Left renal cortex interstitium (tissue), 4 donors: ENCODE data around the gene TMEM258. TPM values are rescaled to one million over a fixed set of nuclear protein-coding genes. Genes with fewer than 3 reads are reported as not detected.

Experiments used
- DNase-seq, 4 donors: peaks; one replicate each; pipeline ENCODE4 v3.0.0-alpha.2; 2013; ENCODE audit warnings: low read depth in 4 of 4, low spot score in 2 of 4, missing footprints in 1 of 4
- polyA plus RNA-seq, 4 donors: library from polyadenylated mRNA; unstranded; fragments of 120-200 nt; gene quantifications; one replicate each; pipeline ENCODE4 v1.2.1, GENCODE V29; 2013; ENCODE audit not compliant: insufficient read length in 4 of 4

The TMEM258 gene
- polyA plus RNA-seq, 4 donors: 151 to 213 (median 165) TPM

DNA sequence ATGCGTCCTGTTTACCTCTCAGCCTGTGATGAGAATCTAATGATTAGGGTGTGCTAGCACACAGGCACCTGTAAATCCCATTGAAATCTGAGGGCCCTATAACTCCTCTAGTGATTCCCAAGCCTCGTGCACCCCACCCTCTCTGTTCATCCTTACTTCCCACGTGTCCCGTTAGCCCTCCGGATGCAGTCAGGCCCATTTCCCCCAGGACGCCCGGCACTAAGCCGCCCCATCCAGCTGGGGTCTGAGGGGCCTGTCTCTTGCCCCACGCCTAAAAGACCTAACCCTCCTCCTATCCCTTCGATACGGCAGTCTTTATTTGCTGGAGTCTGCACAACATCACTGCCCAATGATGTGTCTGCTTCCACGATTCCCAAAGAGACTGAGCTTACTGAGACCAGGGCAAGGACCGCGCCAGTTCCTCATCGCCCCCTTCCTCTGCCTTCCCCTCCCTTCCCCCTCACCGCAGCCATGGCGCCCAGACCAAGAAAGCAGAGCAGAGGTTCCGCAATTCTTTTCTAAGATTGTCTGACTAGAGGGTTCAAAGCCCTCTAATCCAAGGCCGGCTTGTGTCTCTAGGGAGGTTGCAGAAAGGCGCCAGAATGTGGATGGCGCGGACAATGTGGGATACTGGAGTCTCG, 34.7 kb upstream of the TMEM258 start:
- DNase-seq: peak in 1 of 4 donors; percentile 27

DNA sequence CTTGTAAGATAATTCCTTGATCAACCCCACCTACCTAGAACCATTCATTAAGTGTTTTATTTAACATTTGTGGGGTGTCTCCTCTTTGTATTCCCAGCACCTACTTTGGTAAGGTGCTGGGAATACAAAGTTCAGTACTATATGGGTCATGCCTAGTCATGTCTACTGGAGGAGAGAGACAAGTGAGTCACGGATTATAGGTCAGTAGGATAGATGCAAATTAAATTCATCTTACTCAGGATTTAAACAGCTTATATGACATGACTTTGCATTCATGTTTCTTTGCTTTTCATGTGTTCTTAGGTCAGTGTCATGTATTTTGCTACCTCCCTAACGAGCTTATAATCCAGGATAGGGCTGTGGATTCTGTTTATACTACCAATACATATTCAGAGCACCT, 27.8 kb upstream of the TMEM258 start:
- DNase-seq: no peak

- DNase-seq: no peak
Observed at GRCh38 chr11:61817471-61818202, 25.2 kb upstream of the TMEM258 start.

GRCh38 chr11:61816736-61817455, 24.5 kb upstream of the TMEM258 start, which contains the start of gene FADS1:
Gene FADS1, minus strand, starts transcription at chr11:61817003. Its CDS starts 74 bp downstream, at chr11:61816929.
- DNase-seq: peak in 2 of 4 donors; percentile 84 to 87

DNA sequence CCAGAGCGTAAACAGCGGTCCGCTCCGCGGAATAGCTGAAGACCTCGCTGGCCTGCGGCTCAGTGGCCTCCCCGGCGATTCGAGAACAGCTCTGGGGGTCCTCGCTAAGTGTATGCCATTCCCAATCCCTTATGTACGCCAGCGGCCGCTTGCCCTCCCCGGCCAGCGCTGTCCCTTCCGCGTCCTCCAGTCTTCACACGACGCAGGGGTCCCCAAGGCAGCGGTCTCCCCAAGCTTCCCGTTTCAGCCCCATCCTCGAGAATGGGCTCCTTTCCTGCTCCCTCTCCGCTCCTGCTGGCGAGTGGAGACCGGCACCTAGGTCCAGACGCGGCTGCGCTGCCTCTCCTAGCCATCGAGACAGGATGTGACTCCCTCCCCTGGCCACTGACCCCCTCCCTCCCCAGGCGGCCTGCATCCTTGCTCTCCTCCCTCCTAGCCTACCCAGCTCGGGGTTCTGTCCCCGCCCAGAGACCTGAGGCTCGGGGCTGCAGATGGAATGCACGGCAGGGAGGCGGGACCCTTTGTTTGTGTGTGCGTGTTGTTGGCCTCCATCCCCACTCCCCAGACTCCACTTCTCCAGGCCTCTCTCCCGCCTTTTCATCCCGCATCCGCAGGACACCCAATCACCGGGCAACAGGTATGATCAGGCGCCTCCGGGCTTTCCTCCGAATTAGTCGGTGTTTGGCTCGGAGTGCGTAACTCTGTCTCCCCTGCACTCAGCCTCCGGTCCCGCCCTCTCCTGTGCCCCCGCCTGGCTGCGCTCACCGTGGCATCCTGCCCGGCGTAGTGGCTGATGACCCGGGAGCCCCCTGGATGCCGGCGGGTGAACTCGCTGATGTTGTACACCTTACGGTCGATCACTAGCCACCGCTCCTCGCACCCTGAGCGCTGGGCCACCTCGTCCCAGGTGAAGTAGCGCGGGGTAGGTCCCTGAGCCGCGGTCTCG, 23.7 kb upstream of the TMEM258 start:
- peak in 2 of 4 donors; percentile 54 to 58 for DNase-seq

DNA sequence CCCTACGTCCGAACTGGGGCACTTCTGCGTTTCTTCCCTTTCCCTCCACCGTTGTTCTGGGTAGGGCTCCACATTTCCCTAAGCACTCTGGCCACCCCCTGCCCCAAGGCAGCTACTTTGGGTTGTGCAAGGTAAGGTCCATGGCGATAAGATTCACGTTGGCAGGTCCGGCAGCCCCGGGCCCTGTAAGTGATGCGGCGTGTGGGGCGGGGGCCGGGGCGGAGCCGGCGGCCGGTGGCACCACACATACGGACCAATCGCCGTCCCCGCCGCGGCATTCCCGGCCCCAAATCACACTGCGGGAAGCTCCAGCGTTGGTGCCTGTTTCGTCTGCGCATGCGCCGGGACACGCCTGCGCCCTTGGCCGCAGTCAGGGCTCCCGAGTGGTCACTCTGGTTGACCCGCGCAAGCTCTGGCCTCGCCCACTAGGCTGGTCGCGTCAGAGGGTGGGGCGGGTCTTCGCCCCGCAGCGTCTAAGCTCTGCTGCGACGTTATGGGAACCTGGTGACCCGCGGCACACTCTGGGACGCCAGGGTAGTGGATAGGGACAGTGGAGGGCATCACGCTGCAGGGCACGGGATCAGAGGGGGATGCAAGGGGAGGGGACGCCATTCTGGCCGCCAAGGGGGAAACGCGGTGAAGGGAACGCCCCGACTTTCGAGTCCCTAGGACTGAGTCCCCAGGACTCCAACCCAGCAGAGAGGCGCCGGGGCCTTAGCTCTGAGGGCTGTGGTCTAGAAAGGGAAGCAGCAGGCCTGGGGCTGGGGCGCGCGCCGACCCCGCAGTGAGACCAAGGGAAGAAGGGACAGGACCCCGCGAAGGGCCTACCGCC, 22.8 kb upstream of the TMEM258 start:
- DNase-seq: peak in 2 of 4 donors; percentile 87 to 88

- DNase-seq: no peak
Observed at GRCh38 chr11:61814247-61814957, 22.0 kb upstream of the TMEM258 start.

DNA sequence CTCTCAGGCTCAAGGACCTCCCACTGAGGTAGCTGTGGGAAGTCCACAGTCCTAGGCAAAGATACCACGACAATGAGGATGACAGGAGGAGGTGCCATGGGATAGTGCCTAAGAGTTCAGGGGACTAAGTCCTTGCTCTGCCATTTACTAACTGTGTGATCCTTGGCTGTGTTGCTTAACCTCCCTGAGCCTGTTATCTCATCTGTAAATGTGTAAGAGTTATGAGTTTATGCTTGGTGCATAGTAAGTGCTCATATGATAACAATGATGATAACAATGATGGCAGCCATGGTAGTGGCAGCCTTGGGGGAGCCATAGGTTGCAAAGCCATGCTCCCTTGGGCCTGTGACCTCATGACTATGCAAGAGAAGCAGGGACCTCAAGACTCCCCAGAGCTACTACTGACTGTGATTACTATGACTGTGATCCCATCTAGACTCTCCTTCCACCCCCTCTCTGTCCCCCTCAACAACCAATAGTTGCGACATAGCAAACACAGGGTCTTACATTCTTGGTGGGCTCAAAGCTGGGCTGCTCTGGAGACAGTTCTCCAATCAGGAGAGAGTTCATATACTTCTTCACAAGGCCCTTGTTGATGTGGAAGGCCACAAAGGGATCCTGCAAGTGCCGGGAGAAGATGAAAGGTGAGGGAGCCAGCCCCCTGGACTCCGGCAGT, 20.5 kb upstream of the TMEM258 start:
- no peak for DNase-seq

DNA sequence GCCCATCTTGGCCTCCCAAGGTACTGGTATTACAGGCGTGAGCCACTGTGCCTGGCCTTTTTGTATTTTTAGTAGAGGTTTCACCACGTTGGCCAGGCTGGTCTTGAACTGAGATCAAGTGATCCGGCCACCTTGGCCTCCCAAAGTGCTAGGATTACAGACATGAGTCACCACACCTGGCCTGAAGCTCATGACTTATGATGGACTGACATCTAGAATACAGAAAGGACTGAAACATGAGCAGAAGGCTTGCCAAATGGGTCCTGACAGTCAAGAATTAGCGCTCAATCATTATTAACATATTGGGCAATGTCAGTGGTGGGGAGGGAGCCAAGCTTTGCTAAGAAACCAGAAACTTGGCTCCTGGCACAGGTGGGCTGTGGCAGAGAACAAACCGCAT, 19.4 kb upstream of the TMEM258 start:
- DNase-seq: no peak

GRCh38 chr11:61810671-61811175, 18.3 kb upstream of the TMEM258 start:
- DNase-seq: no peak

DNA sequence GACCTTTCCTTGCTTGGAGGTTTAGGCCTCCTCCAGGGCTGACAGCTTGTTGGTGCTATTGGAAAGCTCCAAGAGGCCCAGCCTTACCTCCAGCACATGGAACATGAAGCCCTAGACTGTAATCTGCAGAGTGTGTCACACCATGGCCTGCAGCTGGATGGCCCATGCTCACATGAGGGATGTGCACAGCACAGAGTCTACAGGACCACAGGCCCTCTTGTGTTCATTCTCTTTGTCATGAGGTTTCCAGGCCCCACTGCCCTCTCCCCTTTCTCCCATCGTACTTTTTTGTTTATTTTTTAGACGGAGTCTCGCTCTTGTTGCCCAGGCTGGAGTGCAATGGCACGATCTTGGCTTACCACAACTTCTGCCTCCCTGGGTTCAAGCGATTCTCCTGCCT, 14.4 kb upstream of the TMEM258 start:
- DNase-seq: no peak

- DNase-seq: no peak
Observed at GRCh38 chr11:61805146-61805545, 12.7 kb upstream of the TMEM258 start.

GRCh38 chr11:61803889-61804647, 11.7 kb upstream of the TMEM258 start:
- DNase-seq: no peak

DNA sequence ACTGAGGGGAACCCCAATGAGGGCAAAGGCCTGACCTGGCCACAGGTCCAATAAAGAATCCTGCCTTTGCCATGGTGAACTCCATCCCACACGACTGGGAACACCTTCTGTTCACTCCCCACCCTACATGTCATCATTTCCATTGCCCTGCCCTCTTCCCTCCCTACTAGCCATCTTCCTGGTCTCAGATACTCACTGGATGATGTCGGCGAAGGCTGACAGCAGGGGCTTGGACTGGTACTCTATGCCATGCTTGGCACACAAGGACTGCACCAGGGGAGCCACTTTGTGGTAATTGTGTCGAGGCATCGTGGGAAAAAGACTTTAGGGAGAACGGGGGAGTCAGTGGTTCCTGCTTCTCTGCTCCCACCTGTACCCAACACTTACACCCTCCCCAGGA, 10.2 kb upstream of the TMEM258 start:
- no peak for DNase-seq

DNA sequence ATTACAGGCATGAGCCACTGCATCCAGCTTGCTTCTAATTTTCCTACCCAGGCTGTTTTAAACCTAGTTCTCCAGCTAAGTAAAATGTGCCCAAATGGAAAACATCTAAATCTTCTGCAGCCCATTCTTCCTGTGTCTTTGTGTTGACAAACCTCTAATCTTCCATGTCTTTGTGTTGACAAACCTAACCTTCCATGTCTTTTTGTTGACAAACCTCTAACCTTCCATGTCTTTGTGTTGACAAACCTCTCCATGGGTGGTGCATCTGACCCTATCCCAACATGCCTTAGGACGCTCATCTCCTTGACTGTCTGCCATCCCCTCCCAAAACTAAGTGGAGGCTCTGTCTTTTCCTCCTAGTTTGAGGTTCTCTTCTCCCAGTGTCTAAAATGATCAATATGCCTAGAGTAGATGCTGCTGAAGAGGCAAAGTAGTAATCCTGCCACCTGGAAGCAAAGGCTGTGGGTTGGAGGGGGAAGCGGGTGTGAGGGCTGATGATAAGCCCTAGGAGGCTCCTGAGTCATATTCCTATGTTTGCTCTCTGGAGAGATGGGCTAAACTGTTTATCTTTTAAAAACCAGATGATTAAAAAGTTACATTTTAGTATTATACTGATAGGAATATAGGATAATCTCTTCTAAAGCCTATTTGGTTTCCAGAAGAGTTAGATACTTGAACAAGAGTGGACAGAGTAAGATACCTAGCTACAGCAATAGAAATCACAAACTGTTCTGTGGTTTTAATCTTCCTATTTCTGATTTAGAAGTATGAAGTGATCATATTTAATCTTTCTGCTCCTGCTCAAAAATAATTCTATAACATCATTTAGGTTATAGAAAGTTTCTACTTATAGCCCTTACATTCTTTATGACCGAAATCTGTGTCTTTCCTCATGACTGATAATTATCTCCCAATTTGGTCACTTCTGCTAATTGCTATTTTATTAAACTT, 8.2 kb upstream of the TMEM258 start:
- DNase-seq: no peak

DNA sequence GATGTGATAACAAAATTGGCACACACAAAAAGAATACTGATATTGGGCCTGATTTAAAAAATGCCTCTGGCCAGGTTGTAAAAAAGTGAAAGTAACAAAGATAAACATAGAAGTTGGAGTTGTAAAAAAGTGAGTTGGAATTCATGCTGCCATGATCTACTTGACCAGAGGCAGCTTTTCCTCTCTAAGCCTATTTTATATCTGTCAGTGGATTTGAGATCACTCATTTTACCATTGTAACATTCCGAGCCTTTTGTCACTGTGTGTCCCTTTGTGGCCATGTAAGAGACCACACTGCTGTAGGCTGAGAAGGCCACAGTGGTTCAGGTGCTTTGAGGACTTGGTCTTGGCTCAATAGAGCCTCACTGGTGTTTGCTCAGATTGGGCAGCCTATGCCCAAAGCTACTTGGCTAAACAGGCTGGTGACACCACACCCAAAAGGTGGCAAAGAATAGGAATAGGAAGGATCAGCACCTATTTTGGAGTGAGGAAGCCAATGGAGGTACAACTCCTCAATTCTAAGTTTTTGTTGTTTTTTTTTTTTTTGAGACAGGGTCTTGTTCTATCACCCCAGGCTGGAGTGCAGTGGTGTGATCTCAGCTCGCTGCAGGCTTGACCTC, 7.4 kb upstream of the TMEM258 start:
- no peak for DNase-seq
